SK-N-SH (cell line): ENCODE measurements around the gene CRLF2. TPM values are rescaled to one million over a fixed set of nuclear protein-coding genes. Genes with fewer than 3 reads are reported as not detected.
A peak's percentile ranks its signal among the peaks of the same experiment; 100 is the strongest.

ENCODE experiments used
- CTCF ChIA-PET: fragments of 300-600, 350-600 bp; formaldehyde crosslinking; extraction: SDS; loops from one replicate; lab custom pipeline; 2021; lab: Yijun Ruan, JAX
- POLR2A ChIA-PET: fragments of 350-600 bp; sonication (Branson Sonifier 250); formaldehyde crosslinking; extraction: SDS; loops from one replicate; lab custom pipeline; 2020; ENCODE audit warnings: antibody characterized with exemption, inconsistent platforms; lab: Yijun Ruan, JAX
- DNase-seq: peaks from one replicate; pipeline ENCODE4 v3.0.0; 2012
- H2AFZ ChIP-seq: fragments of 200-600 bp; sonication (generic); 2 replicates; pipeline ENCODE4 v1.8.1; 2016; ENCODE audit warnings: antibody characterized with exemption, mild to moderate bottlenecking, low read depth
- H3F3A ChIP-seq: fragments of 200-600 bp; sonication (generic); replicated peaks from 2 replicates; pipeline ENCODE3; 2016; ENCODE audit warnings: antibody characterized with exemption, mild to moderate bottlenecking; ENCODE audit not compliant: insufficient read depth
- H3K27ac ChIP-seq, 2 experiments: fragments of 200-500 bp in 1 of 2; fragments of 200-600 bp in 1 of 2; sonication (Bioruptor generic) in 1 of 2; sonication (generic), shearing (Covaris generic) in 1 of 2; 2 replicates each; pipeline versions ENCODE4 v1.5.1 to v1.6.1; 2014 to 2016; ENCODE audit warnings: low read depth in 2 of 2, inconsistent platforms in 1 of 2, low read length in 1 of 2, mild to moderate bottlenecking in 1 of 2, mixed read lengths in 1 of 2
- H3K27me3 ChIP-seq: fragments of 200-600 bp; sonication (generic), shearing (Covaris generic); 2 replicates; pipeline ENCODE4 v1.6.1; 2016; ENCODE audit warnings: mixed run types; ENCODE audit not compliant: insufficient read depth
- H3K36me3 ChIP-seq, 2 experiments: fragments of 200-500 bp in 1 of 2; fragments of 200-600 bp in 1 of 2; sonication (Bioruptor generic) in 1 of 2; sonication (generic) in 1 of 2; replicated peaks in 1 of 2; 2 replicates each; pipeline versions ENCODE3 to v1.5.1; 2014 to 2016; ENCODE audit warnings: low read length in 1 of 2, mild to moderate bottlenecking in 1 of 2; ENCODE audit not compliant: insufficient read depth in 2 of 2, control insufficient read depth in 1 of 2
- H3K4me1 ChIP-seq, 2 experiments: fragments of 200-500 bp in 1 of 2; fragments of 200-600 bp in 1 of 2; sonication (Bioruptor generic) in 1 of 2; sonication (generic), shearing (Covaris generic) in 1 of 2; 2 replicates each; pipeline versions ENCODE4 v1.5.1 to v1.6.1; 2014 to 2016; ENCODE audit warnings: low read depth in 1 of 2, low read length in 1 of 2, mixed run types in 1 of 2; ENCODE audit not compliant: insufficient read depth in 2 of 2, control insufficient read depth in 1 of 2
- H3K4me2 ChIP-seq: fragments of 200-600 bp; sonication (generic), shearing (Covaris generic); 2 replicates; pipeline ENCODE4 v1.6.1; 2017; ENCODE audit warnings: mixed run types
- H3K4me3 ChIP-seq, 2 experiments: fragments of 200-500 bp in 1 of 2; fragments of 200-600 bp in 1 of 2; sonication (Bioruptor generic) in 1 of 2; sonication (generic), shearing (Covaris generic) in 1 of 2; 2 replicates each; pipeline versions ENCODE4 v1.5.1 to v1.8.1; 2014 to 2016; ENCODE audit warnings: low read depth in 2 of 2, inconsistent platforms in 1 of 2, low read length in 1 of 2, mild to moderate bottlenecking in 1 of 2, mixed read lengths in 1 of 2, moderate library complexity in 1 of 2
- H3K79me2 ChIP-seq: fragments of 200-600 bp; sonication (generic); 2 replicates; pipeline ENCODE4 v1.8.1; 2017; ENCODE audit warnings: mild to moderate bottlenecking; ENCODE audit not compliant: insufficient read depth
- H3K9ac ChIP-seq: fragments of 200-600 bp; sonication (generic); 2 replicates; pipeline ENCODE4 v1.6.1; 2017; ENCODE audit warnings: mixed run types
- H3K9me2 ChIP-seq: fragments of 200-600 bp; sonication (generic); 2 replicates; pipeline ENCODE4 v1.6.1; 2017; ENCODE audit warnings: mixed run types
- H3K9me3 ChIP-seq: fragments of 200-600 bp; sonication (generic); 2 replicates; pipeline ENCODE4 v1.6.1; 2017; ENCODE audit warnings: mixed run types, mild to moderate bottlenecking, moderate library complexity
- H4K20me1 ChIP-seq: fragments of 200-600 bp; sonication (generic); 2 replicates; pipeline ENCODE4 v1.6.1; 2017; ENCODE audit warnings: mild to moderate bottlenecking, mixed run types; ENCODE audit not compliant: insufficient read depth
- FOXM1 ChIP-seq: IDR thresholded peaks from 2 replicates; pipeline ENCODE4 v1.4.0; 2012; ENCODE audit warnings: low read depth, mild to moderate bottlenecking
- MXI1 ChIP-seq: IDR thresholded peaks from 2 replicates; pipeline ENCODE4 v1.6.1; 2012; ENCODE audit warnings: mild to moderate bottlenecking, low read depth, low read length, improper control_type of control experiment
- POLR2AphosphoS5 ChIP-seq: IDR thresholded peaks from 2 replicates; pipeline ENCODE4 v1.6.1; 2012; ENCODE audit warnings: low read depth, low read length
- RCOR1 ChIP-seq: fragments of 150-350 bp; IDR thresholded peaks from 2 replicates; pipeline ENCODE4 v1.6.1; 2017; ENCODE audit warnings: antibody characterized with exemption, low read length
- RXRA ChIP-seq: IDR thresholded peaks from 2 replicates; pipeline ENCODE4 v1.4.0; 2012; ENCODE audit warnings: low read depth, mild to moderate bottlenecking, borderline replicate concordance
- SIN3A ChIP-seq: IDR thresholded peaks from 2 replicates; pipeline ENCODE4 v1.6.1; 2012; ENCODE audit warnings: low read depth, mild to moderate bottlenecking, low read length, moderate library complexity, borderline replicate concordance
- TCF12 ChIP-seq: IDR thresholded peaks from 2 replicates; pipeline ENCODE4 v1.4.0; 2012
- WGBS: methylation state at CpG from one replicate; pipeline ENCODE4 v1.1.6; 2017; ENCODE audit warnings: low lambda C conversion rate; 5-methylcytosine and 5-hydroxymethylcytosine counted together
- polyA plus RNA-seq, 3 experiments: library from polyadenylated mRNA; depleted of rRNA; stranded (reverse); fragments of >200 nt; gene quantifications; 2 replicates each; pipeline ENCODE4 v1.2.3, GENCODE V29; 2012
- TF ChIP-seq, protein P1 (sequence below): IDR thresholded peaks from 2 replicates; pipeline ENCODE4 v1.4.0; 2012; ENCODE audit warnings: low read depth, borderline replicate concordance
- TF ChIP-seq, protein P2 (sequence below): IDR thresholded peaks from 2 replicates; pipeline ENCODE4 v1.4.0; 2012; ENCODE audit warnings: low read depth
- TF ChIP-seq, protein P3 (sequence below): IDR thresholded peaks from 2 replicates; pipeline ENCODE4 v1.6.1; 2012; ENCODE audit warnings: mild to moderate bottlenecking, low read depth, low read length, moderate library complexity

Gene CRLF2
- polyA plus RNA-seq, 1 of the 3 experiments (the other 2 are of a cell fraction) = not detected

GRCh38 chrX:1249101-1249887 is 36.8 kb upstream of the CRLF2 start:
- Histone ChIP-seq H3K9me2 (no peaks in the 10 kb centered on the region), H3K79me2 (no peaks in the 10 kb centered on the region), H3K4me1 (peaks cover 0 to 4% of the 10 kb centered on the region in 2 experiments; a peak in 1 of 4 replicates), H3F3A (no peaks in the 10 kb centered on the region), H3K9me3 (no peaks in the 10 kb centered on the region), H3K4me3 (no peak overlapping the region), H3K9ac (no peak overlapping the region), H3K27me3 (no peaks in the 10 kb centered on the region; the same call in 1 of the 2 replicates), H3K27ac (no peak overlapping the region), H4K20me1 (no peaks in the 10 kb centered on the region), H3K4me2 (peak overlapping the region; percentile 24; the same call in 1 of the 2 replicates), H3K36me3 (no peaks in the 10 kb centered on the region), H2AFZ (no peak overlapping the region; the same call in 1 of the 2 replicates)
- TF ChIP-seq, protein P1, sequence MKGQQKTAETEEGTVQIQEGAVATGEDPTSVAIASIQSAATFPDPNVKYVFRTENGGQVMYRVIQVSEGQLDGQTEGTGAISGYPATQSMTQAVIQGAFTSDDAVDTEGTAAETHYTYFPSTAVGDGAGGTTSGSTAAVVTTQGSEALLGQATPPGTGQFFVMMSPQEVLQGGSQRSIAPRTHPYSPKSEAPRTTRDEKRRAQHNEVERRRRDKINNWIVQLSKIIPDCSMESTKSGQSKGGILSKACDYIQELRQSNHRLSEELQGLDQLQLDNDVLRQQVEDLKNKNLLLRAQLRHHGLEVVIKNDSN = peak; percentile 62; the same call in 1 of the 2 replicates
- TF ChIP-seq, protein P2, sequence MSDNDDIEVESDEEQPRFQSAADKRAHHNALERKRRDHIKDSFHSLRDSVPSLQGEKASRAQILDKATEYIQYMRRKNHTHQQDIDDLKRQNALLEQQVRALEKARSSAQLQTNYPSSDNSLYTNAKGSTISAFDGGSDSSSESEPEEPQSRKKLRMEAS = peak; percentile 85
- TF ChIP-seq, protein P3, sequence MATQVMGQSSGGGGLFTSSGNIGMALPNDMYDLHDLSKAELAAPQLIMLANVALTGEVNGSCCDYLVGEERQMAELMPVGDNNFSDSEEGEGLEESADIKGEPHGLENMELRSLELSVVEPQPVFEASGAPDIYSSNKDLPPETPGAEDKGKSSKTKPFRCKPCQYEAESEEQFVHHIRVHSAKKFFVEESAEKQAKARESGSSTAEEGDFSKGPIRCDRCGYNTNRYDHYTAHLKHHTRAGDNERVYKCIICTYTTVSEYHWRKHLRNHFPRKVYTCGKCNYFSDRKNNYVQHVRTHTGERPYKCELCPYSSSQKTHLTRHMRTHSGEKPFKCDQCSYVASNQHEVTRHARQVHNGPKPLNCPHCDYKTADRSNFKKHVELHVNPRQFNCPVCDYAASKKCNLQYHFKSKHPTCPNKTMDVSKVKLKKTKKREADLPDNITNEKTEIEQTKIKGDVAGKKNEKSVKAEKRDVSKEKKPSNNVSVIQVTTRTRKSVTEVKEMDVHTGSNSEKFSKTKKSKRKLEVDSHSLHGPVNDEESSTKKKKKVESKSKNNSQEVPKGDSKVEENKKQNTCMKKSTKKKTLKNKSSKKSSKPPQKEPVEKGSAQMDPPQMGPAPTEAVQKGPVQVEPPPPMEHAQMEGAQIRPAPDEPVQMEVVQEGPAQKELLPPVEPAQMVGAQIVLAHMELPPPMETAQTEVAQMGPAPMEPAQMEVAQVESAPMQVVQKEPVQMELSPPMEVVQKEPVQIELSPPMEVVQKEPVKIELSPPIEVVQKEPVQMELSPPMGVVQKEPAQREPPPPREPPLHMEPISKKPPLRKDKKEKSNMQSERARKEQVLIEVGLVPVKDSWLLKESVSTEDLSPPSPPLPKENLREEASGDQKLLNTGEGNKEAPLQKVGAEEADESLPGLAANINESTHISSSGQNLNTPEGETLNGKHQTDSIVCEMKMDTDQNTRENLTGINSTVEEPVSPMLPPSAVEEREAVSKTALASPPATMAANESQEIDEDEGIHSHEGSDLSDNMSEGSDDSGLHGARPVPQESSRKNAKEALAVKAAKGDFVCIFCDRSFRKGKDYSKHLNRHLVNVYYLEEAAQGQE = peak; percentile 77; the same call in 1 of the 2 replicates
- TF ChIP-seq RXRA (no peak), SIN3A (no peak), POLR2AphosphoS5 (no peak)
- DNase-seq = no peak
- CTCF ChIA-PET = no interaction called here
- WGBS = 10% methylated on average over 22 of the region's 22 CpGs
- POLR2A ChIA-PET = no interaction called here

- 12% methylated on average over 32 of the region's 34 CpGs for WGBS
- Histone ChIP-seq H3K4me1 (peaks cover 0 to 4% of the 10 kb centered on the region in 2 experiments; a peak in 1 of 4 replicates), H3K36me3 (no peaks in the 10 kb centered on the region), H3K79me2 (no peaks in the 10 kb centered on the region), H3K4me3 (no peak overlapping the region), H3K27ac (no peak overlapping the region), H3K4me2 (peak overlapping the region; percentile 24; the same call in 1 of the 2 replicates), H3K9me3 (no peaks in the 10 kb centered on the region), H4K20me1 (no peaks in the 10 kb centered on the region), H3F3A (no peaks in the 10 kb centered on the region), H3K9me2 (no peaks in the 10 kb centered on the region), H3K27me3 (peaks cover 8% of the 10 kb centered on the region; the same call in 1 of the 2 replicates), H3K9ac (no peak overlapping the region), H2AFZ (no peak overlapping the region)
- DNase-seq = no peak
- no peak for TF ChIP-seq TCF12
- TF ChIP-seq MXI1 = no peak
- TF ChIP-seq FOXM1 = no peak
- no peak for TF ChIP-seq RCOR1
- TF ChIP-seq, protein P3 = no peak
- TF ChIP-seq, protein P1 = no peak
- ChIA-PET POLR2A (no interaction called here), CTCF (no interaction called here)
These were observed 36.0 kb upstream of the CRLF2 start for GRCh38 chrX:1248331-1249061.
